ENCODE data around the gene SYN1. TPM values are rescaled to one million over a fixed set of nuclear protein-coding genes. Genes with fewer than 3 reads are reported as not detected.

SYN1 gene
- polyA plus RNA-seq, 1 donor (not counting 4 experiments of a cell fraction or from before 2014, with no cell fraction given): 0.07 TPM

GRCh38 chrX:47577424-47577823, 42.2 kb downstream of the SYN1 start:
- H2AFZ ChIP-seq (ENCODE audit: control insufficient read depth, low read length): no peak overlapping the region

GRCh38 chrX:47576021-47576898, 43.4 kb downstream of the SYN1 start:
- H3K9me3 ChIP-seq (ENCODE audit: control insufficient read depth, low read depth, low read length): peaks cover 2% of the 10 kb centered on the region
- no peaks in the 10 kb centered on the region for H3K79me2 ChIP-seq (ENCODE audit: control insufficient read depth, insufficient read depth, low read length)
- H3K4me2 ChIP-seq (ENCODE audit: control insufficient read depth, extremely low read depth, insufficient read depth, low read depth, low read length): no peak overlapping the region
- no peak overlapping the region for H2AFZ ChIP-seq (ENCODE audit: control insufficient read depth, low read length)
- no peaks in the 10 kb centered on the region for H3K27me3 ChIP-seq (ENCODE audit: control insufficient read depth, extremely low read depth, insufficient read depth, low read length)
- TF ChIP-seq EZH2 (IDR thresholded peaks at IDR 0.05; ENCODE audit: low read length) (no peak), CTCF (optimal IDR thresholded peaks at IDR 0.05 in 1 of 3, IDR thresholded peaks at IDR 0.05 in 1 of 3, conservative IDR thresholded peaks at IDR 0.05 in 1 of 3; ENCODE audit: extremely low read depth in 1 of 3, insufficient read depth in 2 of 3, low read length in 3 of 3) (no peak)
- no peaks in the 10 kb centered on the region for H3K9me1 ChIP-seq (ENCODE audit: control insufficient read depth, extremely low read depth, insufficient read depth, low read length)
- FAIRE-seq (no peak), DNase-seq (ENCODE audit: low read depth, low spot score) (no peak)
- H3K36me3 ChIP-seq (ENCODE audit: control insufficient read depth in 2 of 2, extremely low read depth in 1 of 2, insufficient read depth in 2 of 2, low read length in 2 of 2): peaks cover 0 to 4% of the 10 kb centered on the region in 2 experiments
- H3K9ac ChIP-seq (ENCODE audit: control insufficient read depth, extremely low read depth, insufficient read depth, low read length): no peak overlapping the region
- no peak overlapping the region for H3K27ac ChIP-seq (ENCODE audit: control insufficient read depth, insufficient read depth, low read length)
- dilution Hi-C loops (cut with MboI; ENCODE audit: extremely low pct_ligation_motif_present, low sequenced_read_pairs): no loop called here
- H4K20me1 ChIP-seq (ENCODE audit: control insufficient read depth, extremely low read depth, insufficient read depth, low read length): no peaks in the 10 kb centered on the region
- H3K4me3 ChIP-seq (ENCODE audit: control insufficient read depth in 2 of 3, extremely low read depth in 1 of 3, insufficient read depth in 2 of 3, low read depth in 1 of 3, low read length in 3 of 3): no peak overlapping the region
- H3K4me1 ChIP-seq (ENCODE audit: control insufficient read depth, extremely low read depth, insufficient read depth, low read length): peaks cover 11% of the 10 kb centered on the region

More at GRCh38 chrX:47577424-47577823, 42.2 kb downstream of the SYN1 start:
- H3K4me3 ChIP-seq (ENCODE audit: control insufficient read depth in 2 of 3, extremely low read depth in 1 of 3, insufficient read depth in 2 of 3, low read depth in 1 of 3, low read length in 3 of 3): no peak overlapping the region
- no peaks in the 10 kb centered on the region for H3K9me3 ChIP-seq (ENCODE audit: control insufficient read depth, low read depth, low read length)
- no peaks in the 10 kb centered on the region for H4K20me1 ChIP-seq (ENCODE audit: control insufficient read depth, extremely low read depth, insufficient read depth, low read length)
- dilution Hi-C loops (cut with MboI; ENCODE audit: extremely low pct_ligation_motif_present, low sequenced_read_pairs): no loop called here
- TF ChIP-seq CTCF (optimal IDR thresholded peaks at IDR 0.05 in 1 of 3, IDR thresholded peaks at IDR 0.05 in 1 of 3, conservative IDR thresholded peaks at IDR 0.05 in 1 of 3; ENCODE audit: extremely low read depth in 1 of 3, insufficient read depth in 2 of 3, low read length in 3 of 3) (no peak), EZH2 (IDR thresholded peaks at IDR 0.05; ENCODE audit: low read length) (no peak)
- no peaks in the 10 kb centered on the region for H3K27me3 ChIP-seq (ENCODE audit: control insufficient read depth, extremely low read depth, insufficient read depth, low read length)
- DNase-seq (ENCODE audit: low read depth, low spot score) (no peak), FAIRE-seq (no peak)
- peaks cover 15% of the 10 kb centered on the region for H3K4me1 ChIP-seq (ENCODE audit: control insufficient read depth, extremely low read depth, insufficient read depth, low read length)
- no peaks in the 10 kb centered on the region for H3K79me2 ChIP-seq (ENCODE audit: control insufficient read depth, insufficient read depth, low read length)
- no peak overlapping the region for H3K27ac ChIP-seq (ENCODE audit: control insufficient read depth, insufficient read depth, low read length)
- H3K9ac ChIP-seq (ENCODE audit: control insufficient read depth, extremely low read depth, insufficient read depth, low read length): no peak overlapping the region
- H3K4me2 ChIP-seq (ENCODE audit: control insufficient read depth, extremely low read depth, insufficient read depth, low read depth, low read length): no peak overlapping the region
- no peaks in the 10 kb centered on the region for H3K9me1 ChIP-seq (ENCODE audit: control insufficient read depth, extremely low read depth, insufficient read depth, low read length)
- H3K36me3 ChIP-seq (ENCODE audit: control insufficient read depth in 2 of 2, extremely low read depth in 1 of 2, insufficient read depth in 2 of 2, low read length in 2 of 2): no peaks in the 10 kb centered on the region
